Left ventricle myocardium inferior (tissue), 1 donor: ENCODE results near the gene CLIP4. TPM values are rescaled to one million over a fixed set of nuclear protein-coding genes. Genes with fewer than 3 reads are reported as not detected.

Experiments used
- DNase-seq: peaks from one replicate; pipeline ENCODE4 v3.0.0-alpha.2; 2020
- H3K27ac ChIP-seq: fragments of 200-600 bp; replicated peaks from 2 replicates; pipeline ENCODE4 v1.8.0; 2021
- H3K27me3 ChIP-seq: fragments of 200-600 bp; 2 replicates; pipeline ENCODE4 v1.8.0; 2021; ENCODE audit warnings: low read depth
- H3K36me3 ChIP-seq: fragments of 200-600 bp; 2 replicates; pipeline ENCODE4 v1.8.0; 2021
- H3K4me1 ChIP-seq: fragments of 200-600 bp; 2 replicates; pipeline ENCODE4 v1.8.0; 2021
- H3K4me3 ChIP-seq: fragments of 200-600 bp; 2 replicates; pipeline ENCODE4 v1.8.0; 2021; ENCODE audit warnings: mild to moderate bottlenecking, moderate library complexity
- H3K9me3 ChIP-seq: fragments of 200-600 bp; replicated peaks from 2 replicates; pipeline ENCODE4 v1.8.0; 2021
- CTCF ChIP-seq: fragments of 200-600 bp; IDR thresholded peaks from 2 replicates; pipeline ENCODE4 v1.8.0; 2021; ENCODE audit warnings: antibody characterized with exemption, mild to moderate bottlenecking, borderline replicate concordance
- intact Hi-C: fragments of 100-400 bp; cut with micrococcal nuclease; formaldehyde crosslinking; loops from one replicate; pipeline ENCODE4 v1.11.0; 2022
- total RNA-seq: library from RNA; stranded (reverse); fragmentation: NEBNext Ultra II Directional; extraction: Animal tissue kit (Norgen Biotek cat#: 25700); gene quantifications from one replicate; pipeline ENCODE4 v1.2.1, GENCODE V29; 2021
- donor health status: DM: no; HTN: yes; CAD: no; lungs with severe emphysema.

Gene CLIP4
- total RNA-seq, 1 donor from 2014 or later, result 33.6 TPM

GRCh38 chr2:29110916-29111535 is 4.2 kb upstream of the CLIP4 start:
- H3K27ac ChIP-seq, result no peak overlapping the region
- H3K4me1 ChIP-seq, result peaks cover 23% of the 10 kb centered on the region
- no peak for TF ChIP-seq CTCF
- intact Hi-C loops, result no loop called here
- H3K4me3 ChIP-seq, result no peak overlapping the region
- no peaks in the 10 kb centered on the region for H3K27me3 ChIP-seq
- no peaks in the 10 kb centered on the region for H3K9me3 ChIP-seq
- DNase-seq, result no peak
- H3K36me3 ChIP-seq, result no peaks in the 10 kb centered on the region

GRCh38 chr2:29112379-29112778 is 2.8 kb upstream of the CLIP4 start:
- peaks cover 36% of the 10 kb centered on the region for H3K4me1 ChIP-seq

GRCh38 chr2:29113027-29113686 is 2.1 kb upstream of the CLIP4 start:
- intact Hi-C loops, result no loop called here
- H3K9me3 ChIP-seq, result no peaks in the 10 kb centered on the region
- H3K36me3 ChIP-seq, result no peaks in the 10 kb centered on the region
- no peak for TF ChIP-seq CTCF
- no peak overlapping the region for H3K27ac ChIP-seq
- H3K27me3 ChIP-seq, result no peaks in the 10 kb centered on the region
- DNase-seq, result no peak
- peaks cover 44% of the 10 kb centered on the region for H3K4me1 ChIP-seq
- no peak overlapping the region for H3K4me3 ChIP-seq

More at GRCh38 chr2:29112379-29112778, 2.8 kb upstream of the CLIP4 start:
- H3K27me3 ChIP-seq, result no peaks in the 10 kb centered on the region
- H3K27ac ChIP-seq, result no peak overlapping the region
- no peak for DNase-seq
- TF ChIP-seq CTCF, result no peak
- no peaks in the 10 kb centered on the region for H3K9me3 ChIP-seq
- no peaks in the 10 kb centered on the region for H3K36me3 ChIP-seq
- no peak overlapping the region for H3K4me3 ChIP-seq
- intact Hi-C loops, result no loop called here

GRCh38 chr2:29113891-29114321 is 1.3 kb upstream of the CLIP4 start:
- H3K36me3 ChIP-seq, result no peaks in the 10 kb centered on the region
- H3K4me3 ChIP-seq, result no peak overlapping the region
- peaks cover 46% of the 10 kb centered on the region for H3K4me1 ChIP-seq
- DNase-seq, result peak; percentile 42
- no peaks in the 10 kb centered on the region for H3K9me3 ChIP-seq
- peak overlapping the region; percentile 88 for H3K27ac ChIP-seq
- H3K27me3 ChIP-seq, result no peaks in the 10 kb centered on the region
- intact Hi-C loops, result no loop called here
- no peak for TF ChIP-seq CTCF

- Histone ChIP-seq H3K4me1 (peaks cover 49% of the 10 kb centered on the region), H3K27ac (peak overlapping the region; percentile 88), H3K27me3 (no peaks in the 10 kb centered on the region), H3K9me3 (no peaks in the 10 kb centered on the region), H3K36me3 (no peaks in the 10 kb centered on the region), H3K4me3 (peak overlapping the region; percentile 82)
- no peak for DNase-seq
- intact Hi-C loops, result no loop called here
- no peak for TF ChIP-seq CTCF
These were observed 649 bp upstream of the CLIP4 start for GRCh38 chr2:29114586-29114945.
